Ishikawa (cell line): ENCODE results near the gene MDN1.

Source experiments
- CEBPB ChIP-seq: IDR thresholded peaks from 2 replicates; pipeline ENCODE4 v1.6.1; 2012
- CREB1 ChIP-seq: IDR thresholded peaks from 2 replicates; pipeline ENCODE4 v1.6.1; 2012; ENCODE audit warnings: low read depth
- EGR1 ChIP-seq: IDR thresholded peaks from 2 replicates; pipeline ENCODE4 v1.6.1; 2012
- EP300 ChIP-seq: IDR thresholded peaks from 2 replicates; pipeline ENCODE4 v1.6.1; 2012; ENCODE audit warnings: borderline replicate concordance
- FOXM1 ChIP-seq: IDR thresholded peaks from 2 replicates; pipeline ENCODE4 v1.6.1; 2012; ENCODE audit warnings: low read depth, borderline replicate concordance
- NFIC ChIP-seq: IDR thresholded peaks from 2 replicates; pipeline ENCODE4 v1.6.1; 2012
- RAD21 ChIP-seq: IDR thresholded peaks from 2 replicates; pipeline ENCODE4 v1.6.1; 2012; ENCODE audit warnings: low read depth
- TAF1 ChIP-seq: IDR thresholded peaks from 2 replicates; pipeline ENCODE4 v1.6.1; 2012; ENCODE audit warnings: low read depth, mild to moderate bottlenecking
- TCF12 ChIP-seq: IDR thresholded peaks from 2 replicates; pipeline ENCODE4 v1.6.1; 2012; ENCODE audit warnings: low read depth
- TEAD4 ChIP-seq: IDR thresholded peaks from 2 replicates; pipeline ENCODE4 v1.6.1; 2012
- YY1 ChIP-seq: IDR thresholded peaks from 2 replicates; pipeline ENCODE4 v1.6.1; 2012; ENCODE audit warnings: low read depth
- ZBTB7A ChIP-seq: IDR thresholded peaks from 2 replicates; pipeline ENCODE4 v1.6.1; 2012; ENCODE audit warnings: low read depth
- TF ChIP-seq, protein P1 (sequence below): IDR thresholded peaks from 2 replicates; pipeline ENCODE4 v1.6.1; 2012
- TF ChIP-seq, protein P2 (sequence below): IDR thresholded peaks from 2 replicates; pipeline ENCODE4 v1.6.1; 2012; ENCODE audit warnings: low read depth, mild to moderate bottlenecking
- TF ChIP-seq, protein P3 (sequence below): IDR thresholded peaks from 2 replicates; pipeline ENCODE4 v1.6.1; 2012

The MDN1 gene

DNA sequence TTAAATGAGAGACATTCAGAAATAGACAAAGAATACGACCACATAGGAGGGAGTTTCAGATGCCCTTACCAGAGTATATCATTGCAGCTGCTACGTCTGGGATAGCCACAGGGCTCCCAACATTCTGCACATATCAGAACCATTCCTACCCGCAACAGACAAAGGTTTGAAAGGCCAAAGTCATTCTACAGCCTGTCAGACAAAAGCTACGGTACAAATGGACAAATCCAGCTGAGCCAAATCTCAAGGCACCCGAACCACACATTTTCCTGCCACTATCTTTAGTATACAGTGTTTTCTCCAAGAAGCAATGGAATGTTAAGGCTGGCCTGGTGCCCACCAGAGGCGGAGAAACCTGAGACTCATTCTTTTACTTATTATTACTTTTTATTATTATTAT, 150.6 kb downstream of the MDN1 start:
- TF ChIP-seq EP300 = no peak
- TF ChIP-seq NFIC = 0 out of 2 replicates have a peak, but pooled peaks have one; percentile 11
- TF ChIP-seq, protein P1, sequence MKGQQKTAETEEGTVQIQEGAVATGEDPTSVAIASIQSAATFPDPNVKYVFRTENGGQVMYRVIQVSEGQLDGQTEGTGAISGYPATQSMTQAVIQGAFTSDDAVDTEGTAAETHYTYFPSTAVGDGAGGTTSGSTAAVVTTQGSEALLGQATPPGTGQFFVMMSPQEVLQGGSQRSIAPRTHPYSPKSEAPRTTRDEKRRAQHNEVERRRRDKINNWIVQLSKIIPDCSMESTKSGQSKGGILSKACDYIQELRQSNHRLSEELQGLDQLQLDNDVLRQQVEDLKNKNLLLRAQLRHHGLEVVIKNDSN = no peak
- TF ChIP-seq, protein P2, sequence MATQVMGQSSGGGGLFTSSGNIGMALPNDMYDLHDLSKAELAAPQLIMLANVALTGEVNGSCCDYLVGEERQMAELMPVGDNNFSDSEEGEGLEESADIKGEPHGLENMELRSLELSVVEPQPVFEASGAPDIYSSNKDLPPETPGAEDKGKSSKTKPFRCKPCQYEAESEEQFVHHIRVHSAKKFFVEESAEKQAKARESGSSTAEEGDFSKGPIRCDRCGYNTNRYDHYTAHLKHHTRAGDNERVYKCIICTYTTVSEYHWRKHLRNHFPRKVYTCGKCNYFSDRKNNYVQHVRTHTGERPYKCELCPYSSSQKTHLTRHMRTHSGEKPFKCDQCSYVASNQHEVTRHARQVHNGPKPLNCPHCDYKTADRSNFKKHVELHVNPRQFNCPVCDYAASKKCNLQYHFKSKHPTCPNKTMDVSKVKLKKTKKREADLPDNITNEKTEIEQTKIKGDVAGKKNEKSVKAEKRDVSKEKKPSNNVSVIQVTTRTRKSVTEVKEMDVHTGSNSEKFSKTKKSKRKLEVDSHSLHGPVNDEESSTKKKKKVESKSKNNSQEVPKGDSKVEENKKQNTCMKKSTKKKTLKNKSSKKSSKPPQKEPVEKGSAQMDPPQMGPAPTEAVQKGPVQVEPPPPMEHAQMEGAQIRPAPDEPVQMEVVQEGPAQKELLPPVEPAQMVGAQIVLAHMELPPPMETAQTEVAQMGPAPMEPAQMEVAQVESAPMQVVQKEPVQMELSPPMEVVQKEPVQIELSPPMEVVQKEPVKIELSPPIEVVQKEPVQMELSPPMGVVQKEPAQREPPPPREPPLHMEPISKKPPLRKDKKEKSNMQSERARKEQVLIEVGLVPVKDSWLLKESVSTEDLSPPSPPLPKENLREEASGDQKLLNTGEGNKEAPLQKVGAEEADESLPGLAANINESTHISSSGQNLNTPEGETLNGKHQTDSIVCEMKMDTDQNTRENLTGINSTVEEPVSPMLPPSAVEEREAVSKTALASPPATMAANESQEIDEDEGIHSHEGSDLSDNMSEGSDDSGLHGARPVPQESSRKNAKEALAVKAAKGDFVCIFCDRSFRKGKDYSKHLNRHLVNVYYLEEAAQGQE = no peak

DNA sequence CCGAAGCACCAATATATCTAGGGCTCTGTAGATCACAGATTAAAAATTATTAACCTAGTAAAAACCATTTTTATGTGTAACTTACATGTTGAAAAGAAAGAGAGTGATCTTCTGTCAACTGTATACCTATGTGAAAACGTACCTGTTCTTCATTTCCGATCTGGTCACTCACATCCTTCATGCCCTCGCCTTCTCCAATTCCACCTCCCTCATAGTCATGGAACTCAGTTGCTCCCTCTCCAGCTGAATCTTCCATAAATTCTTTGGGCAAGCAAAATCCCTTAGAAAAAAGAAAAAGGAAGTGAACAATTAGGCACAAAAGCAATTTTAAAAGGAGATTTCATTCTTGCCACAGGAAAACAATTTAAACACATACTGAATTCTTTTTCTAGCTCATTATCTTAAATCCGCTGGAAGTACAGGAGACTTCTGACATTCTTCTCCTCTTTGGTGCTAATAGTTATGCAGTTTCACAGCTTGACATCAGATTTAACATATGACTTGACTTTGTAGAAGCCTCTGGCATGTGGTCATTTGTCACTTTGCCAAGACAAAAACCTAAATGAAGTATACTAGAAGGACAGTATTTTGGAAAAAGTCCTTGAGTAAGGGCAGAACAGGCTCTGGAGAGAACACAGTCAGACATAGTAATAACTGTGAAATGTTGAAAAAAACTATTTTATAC, 151.6 kb downstream of the MDN1 start:
- TF ChIP-seq, protein P1 = no peak
- TF ChIP-seq TEAD4 = peak; percentile 40; the same call in 1 of the 2 replicates
- no peak for TF ChIP-seq EGR1
- TF ChIP-seq CEBPB = no peak
- no peak for TF ChIP-seq RAD21
- 0 out of 2 replicates have a peak, but pooled peaks have one; percentile 18 for TF ChIP-seq EP300
- TF ChIP-seq, protein P3, sequence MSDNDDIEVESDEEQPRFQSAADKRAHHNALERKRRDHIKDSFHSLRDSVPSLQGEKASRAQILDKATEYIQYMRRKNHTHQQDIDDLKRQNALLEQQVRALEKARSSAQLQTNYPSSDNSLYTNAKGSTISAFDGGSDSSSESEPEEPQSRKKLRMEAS = 0 out of 2 replicates have a peak, but pooled peaks have one; percentile 34
- no peak for TF ChIP-seq ZBTB7A
- TF ChIP-seq TCF12 = no peak
- TF ChIP-seq TAF1 = no peak
- TF ChIP-seq, protein P2 = no peak
- no peak for TF ChIP-seq FOXM1
- no peak for TF ChIP-seq YY1
- TF ChIP-seq CREB1 = no peak
- TF ChIP-seq NFIC = peak; percentile 67

DNA sequence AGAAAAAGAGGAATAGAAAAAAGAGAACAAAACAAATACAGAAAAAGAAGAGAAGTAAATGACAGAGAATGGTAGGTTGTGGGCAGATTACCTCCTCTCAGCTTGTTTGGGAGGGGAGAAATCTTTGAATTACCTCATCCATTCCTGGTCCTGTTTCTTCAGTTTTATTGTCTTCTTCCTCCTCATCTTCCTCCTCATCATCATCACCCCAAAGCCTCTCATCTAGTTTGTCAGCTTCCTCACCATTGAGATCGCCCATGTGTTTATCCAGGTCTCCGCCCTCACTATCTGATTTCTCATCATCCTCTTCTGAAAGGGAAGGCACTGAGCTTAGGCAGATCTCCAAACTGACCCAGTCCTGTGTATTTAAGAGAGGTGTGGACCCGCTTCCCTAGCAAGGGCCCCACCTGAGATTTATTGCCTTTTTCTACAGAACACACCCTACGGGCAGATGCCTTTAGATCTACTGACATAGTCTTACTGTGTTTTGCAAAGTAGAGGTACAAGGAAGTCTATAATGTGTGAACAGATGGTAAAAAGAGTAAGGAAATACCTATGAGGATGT, 156.9 kb downstream of the MDN1 start:
- no peak for TF ChIP-seq TCF12
- TF ChIP-seq, protein P2 = no peak
- no peak for TF ChIP-seq TAF1
- TF ChIP-seq YY1 = no peak
- no peak for TF ChIP-seq EGR1
- TF ChIP-seq FOXM1 = no peak

DNA sequence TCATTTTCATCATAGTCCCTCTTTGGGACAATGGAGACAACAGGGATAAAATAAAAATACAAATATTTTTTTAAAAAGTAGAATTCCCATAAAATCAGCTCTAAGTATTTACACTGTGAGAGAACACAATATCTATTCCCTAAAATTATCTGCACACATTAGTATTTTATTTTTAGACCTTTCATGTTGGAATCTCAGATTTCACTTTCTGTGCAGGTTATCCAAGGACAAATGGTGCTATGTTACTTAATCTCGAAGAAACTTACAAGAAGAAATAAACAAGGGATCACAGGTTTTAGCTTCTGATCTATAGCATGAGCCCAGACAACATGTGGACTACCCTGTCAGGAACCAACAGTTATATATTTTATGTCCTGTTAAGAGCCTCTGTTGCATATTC, 158.0 kb downstream of the MDN1 start:
- TF ChIP-seq, protein P1 = no peak
- TF ChIP-seq, protein P2 = no peak
- no peak for TF ChIP-seq RAD21
- TF ChIP-seq EGR1 = no peak
- no peak for TF ChIP-seq EP300
- no peak for TF ChIP-seq CREB1
- no peak for TF ChIP-seq FOXM1
